Epithelial cell of proximal tubule (primary cell): ENCODE measurements around the gene GMPS. TPM values are rescaled to one million over a fixed set of nuclear protein-coding genes. Genes with fewer than 3 reads are reported as not detected.
A peak's percentile ranks its signal among the peaks of the same experiment; 100 is the strongest.
"Not testable (repeated sequence)": the region's sequence is repeated elsewhere in the genome, so short reads cannot be mapped to it uniquely, and the experiment has no call there.

Source experiments
- DNase-seq: peaks from one replicate; pipeline ENCODE4 v3.0.0-alpha.2; 2011; ENCODE audit warnings: low read depth
- H3K4me3 ChIP-seq: 2 replicates; pipeline ENCODE4 v1.5.1; 2011; ENCODE audit warnings: low read depth, mild to moderate bottlenecking, low read length
- total RNA-seq: library from RNA; depleted of rRNA; stranded (reverse); fragments of >200 nt; gene quantifications from 2 replicates; pipeline ENCODE4 v1.2.3, GENCODE V29; 2015
- TF ChIP-seq, protein P1 (sequence below): conservative IDR thresholded peaks from 2 replicates; pipeline ENCODE4 v1.5.1; 2012; ENCODE audit warnings: low read depth, mild to moderate bottlenecking, low read length

GMPS gene
- total RNA-seq, result 59.0 and 81.5 TPM in 2 replicates

DNA sequence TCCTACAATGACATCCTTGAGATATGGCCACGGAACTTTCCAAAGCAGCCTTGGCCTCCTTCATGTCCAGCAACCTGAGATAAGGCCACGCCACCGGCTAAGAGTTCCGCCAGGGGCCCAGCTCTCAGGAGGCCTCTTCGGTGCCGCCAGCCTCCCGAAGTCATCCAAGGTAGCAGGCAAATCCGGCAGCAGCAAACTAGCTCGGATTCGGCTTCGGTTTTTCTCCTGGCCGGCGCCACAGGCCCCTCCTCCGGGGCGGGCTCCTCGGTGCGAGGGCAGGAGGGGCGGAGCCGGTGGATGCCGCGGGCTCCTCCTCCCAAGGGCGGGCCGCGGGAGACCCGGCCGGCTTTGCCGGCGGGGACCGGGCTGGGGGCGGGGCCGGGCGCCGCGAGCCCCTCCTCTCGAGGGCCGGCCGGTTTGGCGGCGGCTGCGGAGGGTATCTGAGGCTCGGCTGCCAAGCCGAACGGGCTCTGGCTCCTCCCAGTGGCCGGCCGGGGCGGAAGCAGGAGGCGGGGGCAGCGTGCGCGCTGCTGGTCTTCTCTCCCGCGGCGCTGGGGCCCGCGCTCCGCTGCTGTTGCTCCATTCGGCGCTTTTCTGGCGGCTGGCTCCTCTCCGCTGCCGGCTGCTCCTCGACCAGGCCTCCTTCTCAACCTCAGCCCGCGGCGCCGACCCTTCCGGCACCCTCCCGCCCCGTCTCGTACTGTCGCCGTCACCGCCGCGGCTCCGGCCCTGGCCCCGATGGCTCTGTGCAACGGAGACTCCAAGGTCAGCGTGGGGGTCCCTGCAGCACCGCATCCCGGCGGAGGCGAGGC, at the start of gene GMPS:
TSS of gene GMPS (plus strand) at position 518 of the 812 bp plus-strand sequence. CDS start at position 739, 221 bp downstream.
- peak; percentile 38 for DNase-seq
- H3K4me3 ChIP-seq, result peak within 1 kb of the TSS; percentile 94
- TF ChIP-seq, protein P1, sequence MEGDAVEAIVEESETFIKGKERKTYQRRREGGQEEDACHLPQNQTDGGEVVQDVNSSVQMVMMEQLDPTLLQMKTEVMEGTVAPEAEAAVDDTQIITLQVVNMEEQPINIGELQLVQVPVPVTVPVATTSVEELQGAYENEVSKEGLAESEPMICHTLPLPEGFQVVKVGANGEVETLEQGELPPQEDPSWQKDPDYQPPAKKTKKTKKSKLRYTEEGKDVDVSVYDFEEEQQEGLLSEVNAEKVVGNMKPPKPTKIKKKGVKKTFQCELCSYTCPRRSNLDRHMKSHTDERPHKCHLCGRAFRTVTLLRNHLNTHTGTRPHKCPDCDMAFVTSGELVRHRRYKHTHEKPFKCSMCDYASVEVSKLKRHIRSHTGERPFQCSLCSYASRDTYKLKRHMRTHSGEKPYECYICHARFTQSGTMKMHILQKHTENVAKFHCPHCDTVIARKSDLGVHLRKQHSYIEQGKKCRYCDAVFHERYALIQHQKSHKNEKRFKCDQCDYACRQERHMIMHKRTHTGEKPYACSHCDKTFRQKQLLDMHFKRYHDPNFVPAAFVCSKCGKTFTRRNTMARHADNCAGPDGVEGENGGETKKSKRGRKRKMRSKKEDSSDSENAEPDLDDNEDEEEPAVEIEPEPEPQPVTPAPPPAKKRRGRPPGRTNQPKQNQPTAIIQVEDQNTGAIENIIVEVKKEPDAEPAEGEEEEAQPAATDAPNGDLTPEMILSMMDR, result peak; percentile 33

DNA sequence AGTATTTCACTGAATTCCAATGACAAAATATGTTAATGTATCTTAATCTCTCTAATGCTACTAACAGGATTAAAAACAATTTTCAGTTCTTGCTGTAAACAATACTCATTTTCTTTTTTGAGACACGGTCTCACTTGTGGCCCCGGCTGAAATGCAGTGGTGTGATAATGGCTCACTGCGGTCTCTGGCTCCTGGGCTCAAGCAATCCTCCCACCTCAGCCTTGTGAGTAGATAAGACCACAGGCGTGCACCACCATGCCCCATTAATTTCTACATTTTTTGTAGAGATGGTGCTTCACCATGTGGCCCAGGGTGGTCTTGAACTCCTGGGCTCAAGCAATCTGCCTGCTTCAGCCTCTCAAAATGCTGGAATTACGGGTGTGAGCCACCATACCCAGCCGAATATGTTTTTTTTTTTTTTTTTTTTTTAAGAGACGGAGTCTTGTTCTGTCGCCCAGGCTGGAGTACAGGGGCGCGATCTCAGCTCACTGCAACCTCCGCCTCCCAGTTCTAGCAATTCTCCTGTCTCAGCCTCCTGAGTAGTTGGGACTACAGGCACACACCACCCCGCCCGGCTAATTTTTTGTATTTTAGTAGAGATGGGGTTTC, 41.9 kb upstream of the GMPS start:
- not testable (repeated sequence) for H3K4me3 ChIP-seq, DNase-seq

DNA sequence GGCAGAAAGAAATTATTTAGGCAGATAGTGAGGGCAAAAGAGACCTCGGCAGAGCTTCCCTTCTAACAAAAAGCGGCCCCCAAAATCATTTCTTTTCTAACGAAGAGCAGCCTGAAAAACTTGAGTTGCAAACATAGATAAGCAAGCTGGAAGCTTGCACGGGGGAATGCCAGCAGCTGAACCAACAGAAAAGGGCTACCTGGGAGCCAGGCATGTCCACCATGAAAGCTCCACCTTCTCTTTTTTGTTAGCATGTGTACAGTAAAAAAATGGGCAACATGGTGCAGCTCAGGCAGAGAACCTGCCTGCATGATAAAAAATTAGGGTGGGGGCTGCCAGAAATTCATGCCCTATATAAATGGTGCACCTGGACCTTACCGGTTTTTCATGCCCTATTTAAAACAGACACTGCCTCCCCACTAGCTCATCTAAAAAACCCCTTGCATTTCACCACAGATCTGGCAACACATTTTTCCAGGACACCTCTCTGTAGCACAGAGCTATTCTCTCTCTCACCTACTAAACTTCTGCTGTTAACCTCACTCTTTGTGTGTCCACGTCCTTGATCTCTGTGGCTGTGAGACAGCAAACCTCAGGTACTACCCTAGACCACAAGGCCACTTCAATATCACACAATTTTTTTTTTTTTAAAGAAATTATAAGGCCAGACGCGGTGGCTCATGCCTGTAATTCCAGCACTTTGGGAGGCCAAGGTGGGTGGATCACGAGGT, 34.9 kb upstream of the GMPS start:
- no peak overlapping the region for H3K4me3 ChIP-seq
- TF ChIP-seq, protein P1, result no peak
- DNase-seq, result no peak

DNA sequence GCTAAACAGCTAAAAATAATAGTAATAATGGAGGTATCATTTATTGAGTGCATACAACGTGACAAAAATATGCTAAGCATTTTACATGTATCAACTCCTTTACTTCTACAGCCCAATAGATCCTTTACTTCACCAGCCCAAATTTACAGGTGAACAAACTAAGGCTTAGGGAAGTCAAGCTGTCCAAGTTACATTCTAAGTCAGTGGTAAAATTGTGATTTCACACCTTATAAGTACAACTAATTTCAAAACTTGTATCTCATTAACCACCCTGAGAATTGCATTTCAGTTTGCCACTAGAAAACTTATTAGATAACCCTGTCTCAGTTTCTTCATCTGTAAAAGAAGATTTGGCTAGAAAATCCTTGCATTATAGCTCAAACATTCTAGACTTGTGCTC, 26.9 kb upstream of the GMPS start:
- TF ChIP-seq, protein P1, result no peak
- no peak overlapping the region for H3K4me3 ChIP-seq
- no peak for DNase-seq

DNA sequence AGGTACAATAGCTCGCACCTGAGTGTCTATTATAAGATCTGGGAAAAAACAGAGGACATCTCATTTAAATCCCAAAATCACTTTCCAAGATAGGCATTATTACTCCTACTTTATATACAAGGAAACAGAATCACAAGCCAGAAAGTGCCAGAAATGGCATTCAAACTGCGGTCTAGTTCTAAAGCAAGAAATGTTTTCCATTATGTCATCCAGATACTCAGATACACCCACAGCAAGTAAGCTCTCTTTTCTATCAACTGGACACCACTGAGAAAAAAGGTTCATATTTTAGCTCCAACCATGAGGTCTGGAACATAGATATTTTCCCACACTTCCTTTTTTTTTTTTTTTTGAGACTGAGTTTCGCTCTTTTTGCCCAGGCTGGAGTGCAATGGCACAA, 24.3 kb upstream of the GMPS start:
- no peak overlapping the region for H3K4me3 ChIP-seq
- DNase-seq, result no peak
- TF ChIP-seq, protein P1, result no peak

DNA sequence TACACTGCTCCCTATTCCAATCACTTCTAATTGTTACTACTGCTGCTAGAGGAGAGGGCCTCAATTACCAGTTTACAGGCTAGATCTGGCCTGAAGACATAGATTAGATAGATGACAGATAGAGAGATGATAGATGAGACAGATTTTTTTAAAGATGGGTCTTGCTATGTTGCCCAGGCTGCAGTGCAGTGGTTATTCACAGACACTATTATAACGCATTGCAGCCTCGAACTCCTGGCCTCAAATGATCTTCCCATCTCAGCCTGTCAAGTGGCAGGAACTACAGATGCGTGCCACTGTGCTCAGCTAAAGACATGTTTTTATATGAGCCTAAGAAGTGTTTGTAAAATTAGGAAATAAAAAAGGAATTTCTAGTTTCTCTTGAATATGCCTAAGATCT, 22.5 kb upstream of the GMPS start:
- TF ChIP-seq, protein P1, result no peak
- no peak for DNase-seq
- no peak overlapping the region for H3K4me3 ChIP-seq

DNA sequence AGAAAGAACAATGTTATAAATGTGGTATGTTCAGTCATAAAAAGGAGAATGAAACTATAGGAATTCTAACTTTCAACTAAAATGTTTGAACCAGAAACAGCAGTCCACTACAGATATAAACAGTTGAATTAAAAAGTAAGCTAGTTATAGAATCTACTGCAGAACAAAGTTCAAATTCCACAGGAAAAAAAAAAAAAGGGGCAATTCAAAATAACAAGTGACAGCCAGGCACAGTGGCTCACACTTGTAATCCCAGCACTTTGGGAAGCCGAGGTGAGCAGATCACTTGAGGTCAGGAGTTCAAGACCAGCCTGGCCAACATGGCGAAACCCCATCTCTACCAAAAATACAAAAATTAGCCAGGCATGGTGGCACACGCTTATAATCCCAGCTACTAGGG, 21.0 kb upstream of the GMPS start:
- not testable (repeated sequence) for H3K4me3 ChIP-seq, DNase-seq
